ENCODE measurements around the gene FCHO2.

DNA sequence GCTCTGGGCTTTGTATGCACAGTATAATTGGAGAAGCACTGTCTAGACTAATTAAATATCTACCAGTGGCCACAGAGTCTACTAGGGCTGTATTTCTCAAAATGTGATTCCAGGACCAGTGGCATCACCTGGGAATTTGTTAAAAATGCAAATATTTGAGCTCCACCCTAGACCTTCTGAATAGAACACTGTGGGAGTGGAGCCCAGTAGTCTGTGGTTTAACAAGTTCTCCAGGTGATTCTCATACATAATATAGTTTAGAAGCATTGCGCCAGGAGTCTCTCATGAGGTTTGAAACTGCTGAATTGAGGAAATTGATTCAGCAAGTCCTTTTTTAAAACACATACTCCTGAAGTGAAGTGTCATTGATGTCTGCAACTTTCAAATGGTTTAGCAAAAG is 74.7 kb downstream of the FCHO2 start:
- TF ChIP-seq, protein P1, sequence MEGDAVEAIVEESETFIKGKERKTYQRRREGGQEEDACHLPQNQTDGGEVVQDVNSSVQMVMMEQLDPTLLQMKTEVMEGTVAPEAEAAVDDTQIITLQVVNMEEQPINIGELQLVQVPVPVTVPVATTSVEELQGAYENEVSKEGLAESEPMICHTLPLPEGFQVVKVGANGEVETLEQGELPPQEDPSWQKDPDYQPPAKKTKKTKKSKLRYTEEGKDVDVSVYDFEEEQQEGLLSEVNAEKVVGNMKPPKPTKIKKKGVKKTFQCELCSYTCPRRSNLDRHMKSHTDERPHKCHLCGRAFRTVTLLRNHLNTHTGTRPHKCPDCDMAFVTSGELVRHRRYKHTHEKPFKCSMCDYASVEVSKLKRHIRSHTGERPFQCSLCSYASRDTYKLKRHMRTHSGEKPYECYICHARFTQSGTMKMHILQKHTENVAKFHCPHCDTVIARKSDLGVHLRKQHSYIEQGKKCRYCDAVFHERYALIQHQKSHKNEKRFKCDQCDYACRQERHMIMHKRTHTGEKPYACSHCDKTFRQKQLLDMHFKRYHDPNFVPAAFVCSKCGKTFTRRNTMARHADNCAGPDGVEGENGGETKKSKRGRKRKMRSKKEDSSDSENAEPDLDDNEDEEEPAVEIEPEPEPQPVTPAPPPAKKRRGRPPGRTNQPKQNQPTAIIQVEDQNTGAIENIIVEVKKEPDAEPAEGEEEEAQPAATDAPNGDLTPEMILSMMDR (conservative IDR thresholded peaks at IDR 0.05; ENCODE audit: low read depth, low read length) = no peak
- TF ChIP-seq EZH2 (IDR thresholded peaks at IDR 0.05; ENCODE audit: borderline replicate concordance, low read depth, low read length, poor library complexity, severe bottlenecking) = no peak

Data from A673 (cell line).